CD4-positive, alpha-beta T cell treated with Interleukin-6 for 4 hours (primary cell): Measurements from ENCODE around the gene PRR23B.
"Not testable (repeated sequence)": the region's sequence is repeated elsewhere in the genome, so short reads cannot be mapped to it uniquely, and the experiment has no call there.

Experiments used
- DNase-seq: peaks from one replicate; pipeline ENCODE4 v3.0.0-alpha.2; 2020; ENCODE audit warnings: mixed read lengths

The PRR23B gene

DNA sequence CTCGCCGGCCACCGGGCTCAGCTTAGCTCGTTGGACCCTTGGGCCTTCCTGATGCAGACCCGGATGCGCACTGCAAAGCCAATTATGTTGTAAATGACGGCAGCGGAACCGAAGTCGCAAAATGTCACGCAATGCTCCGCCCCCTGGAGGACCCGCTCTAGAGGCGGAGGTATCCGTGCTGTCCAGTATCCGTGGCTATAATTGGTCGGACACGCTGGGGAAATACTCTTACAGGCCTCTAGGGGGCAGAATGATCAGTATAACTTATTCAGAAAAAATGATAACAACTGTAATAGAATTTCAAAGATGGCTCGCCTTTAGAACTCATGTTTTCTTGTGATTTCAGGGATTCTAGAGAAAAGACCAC, at the start of gene PRR23B:
TSS of gene PRR23B (minus strand) at position 59 of the 367 bp plus-strand sequence. CDS start 265 bp downstream, outside the sequence.
- DNase-seq, result no peak

DNA sequence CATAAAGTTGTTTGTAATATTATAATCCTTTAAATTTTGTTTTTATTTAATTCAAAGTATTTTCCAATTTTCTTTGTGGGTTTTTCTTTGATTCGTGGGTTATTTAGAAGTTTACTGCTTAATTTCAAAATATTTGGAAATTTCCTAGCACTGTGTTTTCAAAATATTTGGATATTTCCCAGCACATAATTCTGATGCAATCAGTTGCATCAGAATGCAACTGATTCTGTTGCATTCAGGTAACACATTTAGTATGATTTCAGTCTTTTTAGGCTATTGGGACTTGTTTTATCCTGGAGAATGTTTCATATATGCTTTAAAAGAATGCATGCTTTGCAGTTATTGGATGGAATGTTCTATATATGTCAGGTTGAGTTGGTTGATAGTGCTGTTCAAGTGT, 42.2 kb upstream of the PRR23B start:
- no peak for DNase-seq

DNA sequence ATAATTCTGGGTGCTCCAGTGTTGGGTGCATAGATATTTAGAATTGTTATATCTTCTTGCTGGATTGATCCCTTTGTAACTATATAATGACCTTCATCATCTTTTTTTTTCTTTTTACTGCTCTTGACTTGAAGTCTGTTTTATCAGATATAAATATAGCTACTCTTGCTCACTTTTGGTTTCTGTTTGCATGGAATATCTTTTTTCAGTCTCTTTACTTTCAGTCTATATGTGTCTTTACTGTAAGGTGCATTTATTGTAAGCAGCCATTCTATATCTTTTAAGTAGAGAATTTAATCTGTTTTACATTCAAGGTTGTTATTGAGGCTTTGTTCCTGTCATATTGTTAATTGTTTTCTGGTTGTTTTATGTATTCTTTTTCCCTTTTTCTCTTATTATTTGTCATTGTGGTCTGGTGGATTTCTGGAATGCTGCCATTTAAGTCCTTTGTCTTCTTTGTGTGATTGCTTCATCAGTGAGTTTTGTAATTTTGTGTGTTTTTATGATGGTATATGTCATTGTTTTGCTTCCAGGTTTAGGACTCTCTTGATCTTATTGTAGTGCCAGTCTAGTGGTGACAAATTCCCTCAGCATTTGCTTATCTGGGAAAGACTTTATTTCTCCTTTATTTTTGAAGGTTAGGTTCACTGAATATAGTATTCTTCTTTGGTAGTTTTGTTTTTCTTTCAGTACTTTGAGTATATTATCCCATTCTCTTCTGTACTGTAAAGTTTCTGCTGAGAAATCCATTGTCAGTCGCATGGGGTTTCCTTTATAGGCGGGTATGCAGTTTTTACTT, 32.3 kb upstream of the PRR23B start:
- no peak for DNase-seq

DNA sequence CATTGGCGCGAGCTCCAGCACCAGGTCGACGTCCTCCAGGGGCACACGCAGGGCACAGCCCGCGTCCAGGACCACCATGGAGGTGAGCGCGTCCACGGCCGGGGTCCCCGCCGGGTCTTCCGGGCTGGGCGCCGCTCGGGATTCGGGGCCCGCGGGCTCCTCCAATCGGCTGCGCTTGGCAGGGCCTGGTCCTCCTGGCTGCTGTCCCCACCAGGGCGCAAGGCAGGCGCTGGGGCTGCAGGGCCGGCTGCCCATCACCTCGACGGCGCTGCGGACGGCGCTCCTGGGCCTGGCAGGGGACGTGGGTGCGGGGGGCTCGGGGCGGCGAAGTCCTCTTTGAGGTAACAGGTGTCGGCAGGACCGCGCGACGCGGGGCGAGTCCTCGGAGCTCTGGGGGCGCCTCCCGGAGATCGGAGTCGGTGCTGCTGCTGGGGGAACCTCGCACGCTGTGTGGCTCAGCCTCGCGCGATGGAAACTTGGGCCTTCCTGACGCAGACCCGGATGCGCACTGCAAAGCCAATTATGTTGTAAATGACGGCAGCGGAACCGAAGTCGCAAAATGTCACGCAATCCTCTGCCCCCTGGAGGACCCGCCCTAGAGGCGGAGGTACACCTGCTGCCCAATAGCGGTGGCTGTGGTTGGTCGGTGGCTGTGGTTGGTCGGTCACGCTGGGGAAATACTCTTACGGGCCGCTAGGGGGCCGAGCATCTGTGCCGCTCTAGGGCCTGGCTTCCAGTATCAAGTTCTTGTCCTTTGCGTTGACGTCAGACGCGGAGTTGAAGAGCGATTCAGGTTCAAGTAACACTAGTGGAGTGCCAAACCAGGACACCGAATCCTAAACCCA, 23.9 kb upstream of the PRR23B start, which contains the start of gene PRR23C:
TSS of gene PRR23C (minus strand) at position 527 of the 845 bp plus-strand sequence. CDS start at position 255, 272 bp downstream.
- no peak for DNase-seq

DNA sequence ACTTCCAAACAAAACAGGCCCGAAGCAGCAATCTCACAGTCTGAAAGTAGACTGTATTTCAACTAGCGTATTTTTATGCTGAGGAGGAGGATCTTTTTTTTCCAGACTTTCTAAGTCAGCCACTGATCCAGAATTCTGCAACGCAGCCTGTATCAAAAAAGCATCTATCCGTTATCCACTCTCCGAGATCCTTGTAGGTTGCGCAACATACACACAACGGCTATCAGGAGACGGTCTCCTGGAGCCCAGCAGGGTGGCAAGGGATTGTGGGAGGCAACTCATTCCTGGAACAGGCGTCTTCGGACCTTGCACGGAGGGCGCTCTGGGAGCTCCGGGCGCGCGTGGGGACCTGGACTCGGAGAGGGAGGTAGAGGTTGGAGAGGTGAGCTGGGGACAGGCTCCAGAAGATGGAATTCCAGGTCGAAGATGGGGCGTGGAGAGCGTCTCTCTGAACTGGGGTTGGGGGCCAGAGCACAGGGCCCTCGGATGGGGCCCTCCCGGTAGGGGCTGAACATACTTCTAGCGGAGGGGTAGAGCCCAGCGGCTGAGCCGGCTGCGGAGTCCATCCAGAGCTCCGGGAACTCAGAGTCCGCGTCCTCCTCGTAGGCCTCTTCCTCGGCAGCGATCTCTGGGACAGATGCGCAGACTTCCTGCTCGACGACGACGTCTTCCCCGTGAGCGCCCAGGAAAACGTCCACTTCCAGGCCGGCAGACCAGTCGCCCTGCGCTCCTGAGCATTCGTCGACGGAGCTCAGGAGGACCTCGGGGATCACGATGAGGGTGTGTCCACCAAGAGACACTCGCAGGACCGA, 23.0 kb upstream of the PRR23B start:
- no peak for DNase-seq

DNA sequence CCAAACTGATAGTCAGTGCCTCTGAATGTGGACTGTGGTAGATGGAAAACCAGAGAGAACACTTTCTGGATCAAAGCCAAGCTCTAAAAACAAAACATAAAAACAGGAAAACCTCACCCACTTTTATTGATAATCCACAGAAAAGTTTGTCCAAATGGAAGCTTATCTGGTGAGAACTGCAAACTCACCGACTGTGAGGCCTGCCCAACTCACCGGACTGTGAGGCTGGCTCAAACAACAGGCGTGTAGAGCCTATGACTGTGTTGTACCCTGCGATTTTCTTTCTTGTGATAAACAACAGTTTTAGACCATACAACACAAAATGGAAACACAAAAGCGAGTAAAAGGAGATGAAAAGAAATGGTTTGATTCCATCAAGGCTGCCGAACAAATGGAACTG, 16.8 kb upstream of the PRR23B start:
- DNase-seq, result no peak

DNA sequence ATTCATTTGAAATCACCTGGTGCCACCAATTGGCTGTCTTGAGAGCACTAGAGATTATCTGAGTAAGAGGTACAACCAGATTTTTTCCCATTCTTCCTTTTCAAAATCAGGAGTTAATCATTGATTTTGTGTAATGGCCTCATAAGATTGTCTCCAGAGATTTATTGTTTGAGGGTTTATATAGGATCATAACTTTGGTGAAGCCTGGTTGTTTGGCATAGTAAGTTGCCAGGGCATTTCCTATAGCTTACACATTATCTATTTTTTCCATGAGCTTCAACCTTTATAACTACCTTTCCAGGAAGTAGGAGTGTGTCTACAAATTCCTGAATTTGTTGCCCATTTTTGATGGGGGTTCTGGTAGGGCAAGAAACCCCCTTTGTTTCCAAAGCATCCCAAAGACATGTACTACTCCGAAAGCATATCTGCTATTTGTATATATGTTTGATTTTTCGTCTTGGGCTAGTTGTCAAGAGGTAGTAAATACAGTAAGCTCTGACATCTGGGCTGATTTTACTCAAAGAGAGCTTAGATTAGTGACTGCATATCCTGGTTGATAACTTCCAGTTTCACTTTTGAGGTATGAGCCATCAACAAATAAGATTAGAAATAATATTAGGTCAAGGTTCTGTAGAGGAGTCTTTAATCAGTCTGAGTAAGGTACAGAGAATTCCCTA, 11.7 kb upstream of the PRR23B start:
- no peak for DNase-seq

DNA sequence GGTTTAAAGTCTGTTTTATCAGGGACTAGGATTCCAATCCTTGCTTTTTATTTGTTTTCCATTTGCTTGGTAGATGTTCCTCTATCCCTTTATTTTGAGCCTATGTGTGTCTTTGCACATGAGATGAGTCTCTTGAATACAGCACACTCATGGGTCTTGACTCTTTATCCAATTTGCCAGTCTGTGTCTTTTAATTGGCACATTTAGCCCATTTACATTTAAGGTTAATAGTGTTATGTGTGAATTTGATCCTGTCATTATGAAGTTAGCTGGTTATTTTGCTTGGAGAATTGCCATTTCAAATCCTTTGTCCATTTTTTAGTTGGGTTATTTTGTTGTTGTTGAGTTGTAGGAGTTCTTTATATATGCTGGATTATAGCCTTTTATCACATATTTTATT, 9.8 kb upstream of the PRR23B start:
- not testable (repeated sequence) for DNase-seq

DNA sequence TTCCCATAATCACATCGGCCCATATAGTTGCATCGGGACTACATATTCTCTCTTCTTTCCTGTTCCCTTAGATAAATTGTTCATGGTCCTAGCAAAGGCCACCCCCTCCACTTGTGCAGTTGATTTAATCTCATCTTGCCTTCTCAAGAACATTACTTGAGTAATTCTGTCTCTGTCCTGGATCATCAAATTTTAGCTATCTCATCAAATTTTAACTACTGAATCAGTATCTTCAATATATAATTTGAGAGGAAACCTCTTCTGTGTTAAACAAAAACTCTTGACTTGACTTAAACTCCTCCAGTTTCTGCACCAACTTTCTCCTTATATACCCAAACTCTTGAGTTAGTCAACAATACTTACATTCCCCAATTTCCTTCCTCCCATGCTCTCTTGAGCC, 4.2 kb upstream of the PRR23B start:
- DNase-seq, result no peak

DNA sequence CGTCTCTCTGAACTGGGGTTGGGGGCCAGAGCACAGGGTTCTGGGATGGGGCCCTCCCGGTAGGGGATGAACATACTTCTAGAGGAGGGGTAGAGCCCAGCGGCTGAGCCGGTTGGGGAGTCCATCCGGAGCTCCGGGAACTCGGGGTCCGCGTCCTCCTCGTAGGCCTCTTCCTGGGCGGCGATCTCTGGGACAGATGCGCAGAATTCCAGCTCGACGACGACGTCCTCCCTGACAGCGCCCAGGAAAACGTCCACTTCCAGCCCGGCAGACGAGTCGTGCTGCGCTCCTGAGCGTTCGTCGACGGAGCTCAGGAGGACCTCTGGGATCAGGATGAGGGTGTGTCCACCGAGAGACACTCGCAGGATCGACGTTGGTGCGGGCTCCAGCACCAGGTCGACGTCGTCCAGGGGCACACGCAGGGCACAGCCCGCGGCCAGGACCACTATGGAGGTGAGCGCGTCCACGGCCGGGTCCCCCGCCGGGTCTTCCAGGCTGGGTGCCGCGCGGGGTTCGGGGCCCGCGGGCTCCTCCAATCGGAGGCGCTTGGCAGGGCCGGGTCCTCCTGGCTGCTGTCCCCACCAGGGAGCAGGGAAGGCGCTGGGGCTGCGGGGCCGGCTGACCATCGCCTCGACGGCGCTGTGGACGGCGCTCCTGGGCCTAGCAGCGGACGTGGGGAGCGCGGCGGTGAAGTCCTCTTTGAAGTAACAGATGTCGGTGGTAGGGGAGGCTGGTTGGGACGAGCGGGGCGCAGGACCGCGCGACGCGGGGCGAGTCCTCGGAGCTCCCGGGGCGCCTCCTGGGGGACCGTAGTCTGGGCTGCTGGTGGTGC, 474 bp downstream of the PRR23B start:
- DNase-seq, result no peak

DNA sequence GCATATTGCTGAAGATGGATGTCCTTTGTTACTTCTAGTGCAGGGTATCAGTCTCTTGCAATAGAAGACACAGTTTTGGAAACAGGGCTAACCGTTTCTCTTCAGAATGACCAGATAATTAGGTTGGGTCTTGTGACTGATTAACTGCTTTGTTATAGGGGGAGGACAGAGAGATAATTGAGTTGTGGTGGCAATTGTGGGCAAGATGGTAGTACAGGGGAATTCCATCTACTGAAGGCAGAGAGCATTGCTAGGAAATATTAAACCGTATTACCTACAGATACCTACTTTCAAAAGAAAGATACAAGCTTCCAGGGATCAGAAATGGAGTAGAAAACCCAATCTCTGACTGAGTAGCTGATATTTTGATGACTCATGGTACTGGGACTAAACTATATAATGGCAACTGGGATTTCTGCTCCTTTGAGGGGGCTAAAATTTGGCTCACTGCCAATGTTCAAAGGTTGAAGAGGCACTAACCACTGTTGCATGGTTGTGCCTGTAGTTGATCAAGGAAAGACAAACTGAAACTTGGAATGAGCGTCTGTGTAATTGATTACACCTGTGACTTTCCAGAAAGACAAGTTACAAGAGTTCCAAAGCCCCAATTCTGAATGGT, 4.2 kb downstream of the PRR23B start:
- no peak for DNase-seq

DNA sequence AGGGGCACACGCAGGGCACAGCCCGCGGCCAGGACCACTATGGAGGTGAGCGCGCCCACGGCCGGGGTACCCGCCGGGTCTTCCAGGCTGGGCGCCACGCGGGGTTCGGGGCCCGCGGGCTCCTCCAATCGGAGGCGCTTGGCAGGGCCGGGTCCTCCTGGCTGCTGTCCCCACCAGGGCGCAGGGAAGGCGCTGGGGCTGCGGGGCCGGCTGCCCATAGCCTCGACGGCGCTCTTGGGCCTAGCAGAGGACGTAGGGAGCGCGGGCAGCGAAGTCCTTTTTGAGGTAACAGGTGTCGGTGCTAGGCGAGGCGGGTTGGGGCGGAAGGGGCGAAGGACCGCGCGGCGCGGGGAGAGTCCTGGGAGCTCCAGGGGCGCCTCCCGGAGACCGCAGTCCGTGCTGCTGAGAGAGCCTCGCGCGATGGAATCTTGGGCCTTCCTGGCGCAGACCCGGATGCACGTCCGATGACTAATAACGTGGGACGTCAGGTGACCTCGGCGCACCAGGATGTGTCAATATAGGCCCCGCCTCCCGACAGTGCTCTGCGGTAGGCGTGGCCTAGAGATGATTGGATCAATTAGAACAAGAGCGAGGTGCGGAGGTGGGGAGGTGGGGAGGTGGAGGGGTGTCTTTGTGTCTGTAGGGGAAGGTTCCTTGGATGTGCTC, 14.5 kb downstream of the PRR23B start, which contains the start of gene PRR23A:
TSS of gene PRR23A (minus strand) at position 218 of the 666 bp plus-strand sequence. CDS start at position 218, 0 bp downstream.
- no peak for DNase-seq

DNA sequence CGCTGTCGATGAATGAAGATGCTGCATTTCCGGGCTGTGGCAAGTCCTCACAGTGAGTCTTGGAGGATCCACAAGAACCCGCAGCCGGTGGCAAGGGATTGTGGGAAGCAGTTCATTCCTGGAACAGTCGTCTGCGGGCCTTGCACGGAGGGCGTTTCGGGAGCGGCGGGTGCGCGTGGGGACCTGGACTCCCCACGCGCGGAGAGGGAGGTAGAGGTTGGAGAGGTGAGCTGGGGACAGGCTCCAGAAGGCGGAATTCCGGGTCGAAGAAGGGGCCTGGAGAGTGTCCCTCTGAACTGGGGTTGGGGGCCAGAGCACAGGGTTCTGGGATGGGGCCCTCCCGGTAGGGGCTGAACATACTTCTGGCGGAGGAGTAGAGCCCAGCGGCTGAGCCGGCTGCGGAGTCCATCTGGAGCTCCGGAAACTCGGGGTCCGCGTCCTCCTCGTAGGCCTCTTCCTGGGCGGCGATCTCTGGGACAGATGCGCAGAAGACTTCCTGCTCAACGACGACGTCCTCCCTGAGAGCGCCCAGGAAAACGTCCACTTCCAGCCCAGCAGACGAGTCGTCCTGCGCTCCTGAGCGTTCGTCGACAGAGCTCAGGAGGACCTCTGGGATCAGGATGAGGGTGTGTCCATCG, 15.3 kb downstream of the PRR23B start:
- no peak for DNase-seq

DNA sequence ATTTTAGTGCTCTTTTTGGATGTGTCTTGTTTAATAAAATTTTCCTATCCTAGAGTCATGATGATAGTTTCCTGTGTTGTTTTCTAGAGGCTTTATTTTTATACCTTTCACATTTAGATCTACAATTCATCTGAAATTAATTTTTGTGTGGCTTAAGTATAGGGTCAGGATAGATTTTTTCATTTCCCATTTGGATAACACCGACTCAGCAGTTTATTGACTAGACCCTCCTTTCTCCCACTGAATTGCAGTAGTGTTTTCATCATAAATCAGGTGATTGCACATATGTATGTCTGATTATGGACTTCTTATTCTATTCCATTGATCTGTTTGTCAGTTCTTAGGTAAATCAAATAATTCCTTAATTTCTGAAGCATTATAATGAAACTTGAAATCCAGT, 25.0 kb downstream of the PRR23B start:
- DNase-seq, result no peak

DNA sequence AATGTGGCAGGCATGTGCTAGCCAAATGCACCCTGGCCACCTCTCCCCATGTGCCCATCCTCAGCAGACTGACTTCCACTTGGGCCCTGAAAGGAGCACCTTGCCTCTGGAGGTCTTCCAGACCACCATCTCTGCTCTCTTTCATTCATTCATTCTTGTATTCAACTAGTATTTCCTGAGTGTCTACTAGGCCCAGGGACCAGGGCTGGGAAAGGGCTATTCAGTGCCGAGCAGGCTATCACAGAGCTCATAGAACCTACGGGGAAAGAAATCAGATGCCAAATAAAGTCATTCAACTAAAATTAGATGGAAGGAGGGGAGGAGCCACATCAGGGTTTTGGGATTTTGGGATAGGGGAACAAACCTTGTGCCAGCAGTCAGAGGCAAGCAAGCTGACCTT, 33.5 kb downstream of the PRR23B start:
- DNase-seq, result no peak

DNA sequence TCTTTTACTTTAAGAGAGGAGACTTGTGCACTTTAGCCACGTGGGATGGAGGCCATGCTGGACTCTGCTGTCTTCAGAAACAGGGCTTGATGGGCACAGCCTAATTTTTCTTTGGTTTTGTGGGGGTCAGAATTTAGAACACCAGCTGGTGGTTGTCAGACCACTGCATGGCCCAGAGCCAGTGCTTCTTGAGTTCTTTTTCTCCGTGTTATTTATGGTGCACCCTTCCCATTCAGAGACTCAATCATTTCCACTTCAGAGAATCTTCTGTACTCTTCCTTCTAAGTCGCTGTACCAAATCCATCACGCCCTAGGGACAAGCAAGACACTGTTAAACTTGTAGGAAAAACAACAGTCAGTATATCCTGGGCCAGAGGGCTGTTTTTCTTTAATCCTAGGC, 34.8 kb downstream of the PRR23B start:
- no peak for DNase-seq

DNA sequence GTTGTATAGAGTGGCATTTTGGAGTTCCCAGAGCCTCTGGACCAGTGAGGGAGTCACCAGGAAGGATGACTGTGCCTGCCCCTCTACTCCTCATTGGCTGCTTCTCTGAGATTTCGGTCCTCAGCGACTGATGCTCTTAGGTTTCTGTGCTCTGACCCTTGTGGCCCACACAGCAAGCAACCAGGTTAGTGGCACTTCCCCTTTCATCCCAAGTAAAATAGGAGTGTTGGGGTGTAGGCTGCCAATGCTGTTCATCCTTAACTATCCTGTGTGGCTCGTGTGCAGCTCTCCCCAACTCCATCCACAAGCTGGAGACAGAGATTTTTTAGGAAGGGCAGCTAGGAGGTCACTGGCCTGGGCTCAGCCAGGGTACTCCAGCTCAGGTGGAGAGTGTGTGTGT, 35.9 kb downstream of the PRR23B start:
- no peak for DNase-seq

DNA sequence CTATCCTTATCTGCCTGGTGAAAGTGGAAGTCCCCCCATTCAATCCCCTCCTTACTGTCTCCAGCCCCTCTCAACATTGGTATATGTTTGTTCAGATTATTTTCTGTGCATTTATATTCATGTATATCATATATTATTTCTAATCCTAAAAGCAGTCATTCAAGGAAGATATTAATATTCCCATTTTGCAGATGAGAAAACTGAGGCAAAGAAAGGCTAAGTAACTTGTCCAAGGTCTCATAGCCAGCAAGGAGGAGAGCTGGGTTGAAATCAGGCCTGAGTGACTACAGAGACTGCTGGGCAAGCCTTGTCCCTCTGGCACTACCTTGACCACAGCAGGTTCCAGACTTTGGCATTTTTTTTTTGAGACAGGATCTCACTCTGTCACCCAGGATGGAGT, 44.7 kb downstream of the PRR23B start:
- no peak for DNase-seq

DNA sequence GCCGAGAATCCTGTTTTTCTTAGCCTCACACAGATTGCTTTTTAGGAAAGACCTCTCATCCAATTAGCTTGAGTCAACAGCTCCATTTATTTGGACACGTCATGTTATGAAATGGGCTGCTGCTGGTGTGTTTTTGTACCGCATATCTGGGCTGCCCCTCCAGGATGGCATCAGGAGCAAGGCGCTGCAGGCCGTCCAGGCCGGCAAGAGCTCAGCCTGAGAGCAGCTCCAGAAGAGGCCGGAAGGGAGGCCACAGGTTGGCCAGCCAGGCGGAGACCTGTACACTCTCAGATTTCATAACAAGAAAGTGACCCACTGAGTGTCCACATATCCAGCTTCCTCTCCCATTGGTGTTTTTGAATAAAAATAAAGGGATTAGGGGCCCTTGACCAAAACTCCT, 45.4 kb downstream of the PRR23B start:
- DNase-seq, result no peak

DNA sequence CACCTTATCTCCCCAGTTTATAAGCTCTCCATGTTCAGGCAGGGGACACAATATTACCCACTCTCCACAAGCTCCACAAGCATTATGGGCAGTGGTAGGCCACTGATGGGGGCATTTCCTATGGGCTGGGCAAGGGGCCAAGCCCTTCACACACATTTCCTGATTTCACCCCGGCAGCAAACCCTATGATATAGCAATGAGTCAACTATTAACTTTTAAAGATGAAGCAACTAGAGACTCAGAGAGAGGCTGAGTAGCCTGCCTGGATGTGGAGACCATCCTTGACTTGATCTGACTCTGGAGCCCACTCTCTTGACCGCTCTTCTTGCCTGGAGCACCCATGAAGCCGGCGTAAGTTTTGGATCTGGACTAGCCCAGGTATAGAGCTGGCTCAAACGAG, 46.3 kb downstream of the PRR23B start:
- no peak for DNase-seq
